T1000 (cell line): ENCODE measurements around the gene DDX1.

Source experiments
- DNase-seq: peaks from one replicate; lab custom pipeline; 2025; ENCODE audit warnings: mixed read lengths; lab: John Stamatoyannopoulos, UW

Gene DDX1

DNA sequence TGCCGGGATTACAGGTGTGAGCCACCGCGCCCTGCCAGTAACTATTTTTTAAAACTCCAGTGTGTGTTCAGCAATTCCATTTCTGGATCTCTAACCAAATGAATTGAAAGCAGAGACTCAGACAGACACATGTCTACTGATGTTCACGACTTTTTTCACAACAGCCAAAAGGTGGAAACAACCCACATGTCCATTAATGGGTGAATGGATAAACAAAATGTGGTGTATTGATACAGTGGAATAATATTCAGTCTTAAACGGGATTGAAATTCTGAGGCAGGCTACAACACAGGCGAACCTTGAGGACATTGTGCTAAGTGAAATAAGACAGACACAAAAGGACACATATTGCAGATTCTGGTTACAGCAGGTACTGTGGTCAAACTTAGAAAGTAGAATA lies 55.0 kb downstream of the DDX1 start:
- DNase-seq, result no peak

- DNase-seq, result no peak
These were observed 56.2 kb downstream of the DDX1 start for GRCh38 chr2:15647622-15648590.

DNA sequence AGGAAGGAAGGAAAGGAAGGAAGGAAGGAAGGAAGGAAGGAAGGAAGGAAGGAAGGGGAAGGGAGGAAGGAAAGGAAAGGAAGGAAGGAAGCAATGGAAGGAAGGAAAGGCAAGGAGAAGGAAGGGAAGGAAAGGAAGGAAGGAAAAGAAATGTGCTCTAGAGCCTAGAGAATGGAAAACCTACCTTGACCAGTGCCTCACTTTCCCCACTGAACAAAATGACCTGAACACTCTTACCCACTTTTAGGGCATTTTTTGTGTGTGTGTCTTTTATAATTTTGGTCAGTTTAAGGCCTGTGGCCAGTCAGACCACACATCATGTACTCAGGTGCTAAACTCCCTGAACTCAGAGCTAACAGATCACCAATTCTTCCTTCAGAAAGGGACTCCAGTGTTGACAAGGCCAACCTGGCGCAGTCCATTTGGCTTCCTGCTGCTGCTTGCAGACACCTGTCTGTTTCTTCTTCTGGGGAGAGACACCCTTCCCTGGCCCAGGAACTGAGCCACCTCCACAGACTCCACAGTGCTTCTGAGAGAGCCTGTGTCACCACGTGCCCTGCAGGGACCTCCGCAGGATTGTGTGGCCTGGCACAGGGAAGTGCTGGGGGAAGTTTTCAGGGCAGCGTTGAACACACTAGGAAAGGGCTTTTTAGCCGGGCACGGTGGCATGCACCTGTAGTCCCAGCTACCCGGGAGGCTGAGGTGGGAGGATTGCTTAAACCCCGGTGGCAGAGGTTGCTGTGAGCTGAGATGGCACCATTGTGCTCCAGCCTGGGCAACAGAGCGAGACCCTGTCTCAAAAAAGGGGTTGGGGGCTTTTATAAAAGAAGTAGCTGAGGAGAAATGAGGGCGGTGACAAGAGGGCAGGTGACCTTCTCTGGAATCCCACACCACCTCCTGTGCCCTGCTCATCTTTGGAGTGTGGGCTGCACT lies 57.2 kb downstream of the DDX1 start:
- no peak for DNase-seq

- no peak for DNase-seq
These were observed 58.0 kb downstream of the DDX1 start for GRCh38 chr2:15649561-15650255.

- DNase-seq, result no peak
These were observed 59.1 kb downstream of the DDX1 start for GRCh38 chr2:15650616-15651366.

DNA sequence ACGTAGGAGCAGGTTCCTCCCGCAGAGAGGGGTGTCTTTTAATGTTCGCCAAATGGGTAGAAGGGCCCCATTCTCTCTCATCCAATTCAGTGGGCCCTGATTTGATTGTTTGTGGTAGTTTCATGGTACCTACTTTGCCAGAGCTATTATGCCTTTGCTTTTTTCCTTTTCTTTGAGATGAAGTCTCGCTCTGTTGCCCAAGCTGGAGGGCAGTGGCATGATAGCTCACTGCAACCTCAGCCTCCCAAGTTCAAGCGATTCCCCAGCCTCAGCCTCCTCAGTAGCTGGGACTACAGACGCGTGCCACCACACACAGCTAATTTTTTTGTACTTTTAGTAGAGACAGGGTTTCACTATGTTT lies 59.7 kb downstream of the DDX1 start:
- no peak for DNase-seq

DNA sequence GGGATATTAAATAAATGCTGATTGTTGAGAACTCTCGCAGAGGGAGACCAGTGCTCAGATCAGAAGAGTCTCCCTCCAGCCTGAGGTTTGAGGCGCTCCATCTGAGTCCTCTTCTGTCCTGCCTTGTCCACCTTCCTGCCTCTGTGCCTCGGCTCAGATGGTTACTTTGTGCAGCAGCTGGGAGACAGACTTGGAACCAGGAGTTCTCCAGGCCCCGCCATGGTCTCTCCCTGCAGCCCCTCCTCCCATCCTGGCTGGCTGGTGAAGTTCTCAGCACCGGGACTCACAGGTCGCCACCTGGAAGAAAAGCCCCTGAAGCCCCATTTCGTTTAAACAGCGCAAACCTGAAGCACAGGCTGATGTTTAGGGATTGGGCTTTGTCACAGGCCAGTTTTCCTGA lies 60.6 kb downstream of the DDX1 start:
- no peak for DNase-seq

- DNase-seq, result no peak
These were observed 61.1 kb downstream of the DDX1 start for GRCh38 chr2:15652801-15653200.

- no peak for DNase-seq
These were observed 62.4 kb downstream of the DDX1 start for GRCh38 chr2:15653806-15654726.

DNA sequence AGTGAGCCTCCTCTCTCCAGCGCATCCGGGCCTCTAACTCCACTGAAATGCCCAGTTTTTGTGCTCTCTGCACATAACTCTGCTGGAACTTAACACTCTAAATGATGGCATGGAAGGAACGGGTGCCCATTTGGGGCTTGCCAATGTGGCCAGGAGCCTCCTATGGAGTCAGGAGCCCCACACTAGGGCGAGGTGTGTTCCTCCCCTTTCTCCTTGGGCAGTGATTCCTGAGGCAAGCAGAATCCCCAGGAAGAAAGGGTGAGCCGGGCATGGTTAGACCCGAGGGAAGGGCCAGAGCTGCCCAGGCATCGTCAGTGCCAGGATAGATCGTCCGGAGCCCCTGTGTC lies 63.0 kb downstream of the DDX1 start:
- DNase-seq, result no peak

DNA sequence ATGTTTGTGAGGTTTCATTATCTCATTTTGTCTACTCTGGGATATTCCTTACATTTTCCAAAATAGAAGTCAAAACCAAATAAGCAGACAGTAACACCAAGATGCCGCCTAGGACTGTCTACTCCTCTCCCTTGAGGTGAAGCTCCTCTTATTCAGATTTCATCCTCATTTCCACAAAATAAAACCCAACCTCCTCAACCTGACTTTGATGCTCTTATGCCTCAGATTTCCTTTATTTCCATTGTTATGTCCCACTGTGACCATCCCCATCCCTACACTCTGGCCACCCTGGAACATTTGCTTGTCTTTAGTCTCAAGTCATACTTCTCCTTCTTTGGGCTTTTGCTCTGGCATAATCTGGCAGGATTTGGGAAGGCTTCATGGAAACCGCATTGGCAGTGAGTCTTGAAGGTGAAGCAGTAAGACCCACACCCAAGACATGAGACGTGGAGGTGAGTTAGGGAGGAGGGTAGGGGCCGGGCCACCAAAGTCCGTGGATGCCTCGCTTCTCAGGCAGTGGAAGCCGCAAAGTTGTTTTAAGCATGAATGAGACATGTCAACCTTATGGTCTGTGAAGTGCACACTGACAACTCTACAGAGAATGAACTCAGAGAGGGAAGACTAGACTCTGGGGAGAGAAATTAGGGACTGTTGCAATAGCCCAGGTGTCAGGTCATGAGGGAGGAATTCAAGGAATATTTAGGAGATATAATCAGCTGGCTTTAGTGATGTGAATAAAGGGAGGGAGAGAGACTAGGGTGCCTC lies 63.6 kb downstream of the DDX1 start:
- no peak for DNase-seq

- no peak for DNase-seq
These were observed 64.4 kb downstream of the DDX1 start for GRCh38 chr2:15656090-15656489.

GRCh38 chr2:15657759-15658158 lies 66.1 kb downstream of the DDX1 start:
- no peak for DNase-seq

DNA sequence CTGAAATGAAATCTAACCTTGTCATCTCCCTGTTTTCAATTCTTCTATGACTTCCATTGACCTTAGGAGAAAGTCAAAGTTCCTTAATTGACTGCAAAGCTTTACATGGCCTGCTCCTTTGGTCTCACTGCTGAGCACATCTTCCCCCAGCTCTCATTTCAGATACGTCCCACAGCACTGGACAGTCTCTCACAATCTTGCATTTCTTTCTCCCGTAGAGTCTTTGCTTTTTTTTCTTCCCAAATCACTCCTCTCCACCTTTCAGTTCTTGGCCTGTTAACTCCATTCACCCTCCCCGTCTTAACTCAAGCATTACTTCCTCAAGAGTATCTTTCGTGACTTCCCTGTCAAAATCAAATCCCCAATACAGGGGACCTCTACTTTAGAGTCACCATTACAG lies 67.2 kb downstream of the DDX1 start:
- no peak for DNase-seq

GRCh38 chr2:15660491-15661294 lies 69.0 kb downstream of the DDX1 start:
- no peak for DNase-seq

DNA sequence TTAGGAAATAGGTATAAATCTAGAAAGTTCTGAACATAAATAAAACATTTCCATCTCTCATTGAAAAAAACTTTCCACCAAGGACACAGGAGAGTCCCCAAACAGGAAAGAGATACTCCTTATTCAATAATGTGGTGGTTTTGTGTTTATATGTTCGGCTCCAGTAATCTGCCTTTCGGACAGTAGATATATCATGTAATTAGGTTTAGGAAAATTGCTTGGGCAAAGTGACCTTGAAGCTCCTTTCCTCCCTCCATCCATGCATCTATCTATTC lies 69.6 kb downstream of the DDX1 start:
- DNase-seq, result no peak

GRCh38 chr2:15662026-15662425 lies 70.4 kb downstream of the DDX1 start:
- no peak for DNase-seq

DNA sequence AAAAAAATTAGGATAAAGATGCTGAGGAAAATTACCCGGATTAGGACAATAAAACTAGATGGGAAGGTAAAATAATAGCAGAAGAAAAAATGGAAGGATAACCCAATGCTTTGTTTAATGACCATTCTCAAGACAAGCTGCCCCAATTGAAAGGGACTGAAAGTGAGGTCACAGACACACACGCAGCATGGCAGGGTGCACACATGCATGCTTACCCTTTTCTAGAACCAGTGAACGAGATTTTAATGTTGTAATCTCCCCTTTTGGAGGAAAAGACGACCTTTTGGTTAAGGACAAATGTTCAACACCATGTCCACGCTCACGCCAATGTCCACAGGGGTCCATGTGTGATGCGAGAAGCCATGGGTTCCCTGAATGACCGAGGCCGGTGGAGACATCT lies 70.9 kb downstream of the DDX1 start:
- no peak for DNase-seq

GRCh38 chr2:15663802-15664201 lies 72.1 kb downstream of the DDX1 start:
- DNase-seq, result no peak
